HG03571 (cell line): ENCODE data around the gene GKN1.

Experiments used
- ATAC-seq: cut with Tn5 transposase; IDR thresholded peaks from one replicate; pipeline ENCODE4 v1.9.1; 2021; ENCODE audit not compliant: unreplicated experiment

The GKN1 gene

DNA sequence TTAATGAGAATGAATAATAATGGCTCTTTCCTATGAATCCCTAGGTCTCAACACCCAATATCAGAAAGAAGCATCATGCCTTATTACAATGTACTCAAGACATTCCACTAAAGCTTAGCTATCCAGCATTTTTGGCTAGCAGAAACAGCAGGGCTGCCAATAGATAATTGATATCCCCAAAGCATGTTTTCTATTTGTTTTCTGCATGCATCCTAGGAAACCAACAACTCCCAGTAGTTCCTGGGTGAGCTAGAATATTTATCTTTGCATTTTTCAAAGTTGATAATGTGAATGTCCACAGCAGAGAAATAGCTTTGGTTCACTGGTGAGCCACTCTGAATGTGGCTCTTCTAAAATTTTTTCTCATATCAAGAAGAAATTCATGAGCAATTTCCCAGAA, 32.7 kb downstream of the GKN1 start:
- ATAC-seq, result no peak

DNA sequence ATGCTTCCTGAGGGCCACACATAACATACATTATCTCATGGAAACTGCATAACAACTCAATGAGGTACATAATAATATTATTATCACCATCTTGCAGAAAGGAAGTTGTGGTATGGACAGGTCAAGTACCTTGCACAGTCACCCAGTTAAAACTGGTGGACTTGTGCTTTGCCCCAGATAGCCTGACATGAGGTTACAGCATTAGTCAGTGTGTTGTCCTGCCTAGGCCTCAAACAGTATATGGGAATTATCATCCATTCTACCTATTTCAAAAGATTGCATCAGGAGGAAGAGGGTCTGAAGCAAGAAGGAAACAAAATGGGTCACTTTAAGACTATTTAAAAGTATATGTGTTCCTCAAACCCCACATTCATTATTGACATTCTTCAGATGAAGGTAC, 33.2 kb downstream of the GKN1 start:
- no peak for ATAC-seq

DNA sequence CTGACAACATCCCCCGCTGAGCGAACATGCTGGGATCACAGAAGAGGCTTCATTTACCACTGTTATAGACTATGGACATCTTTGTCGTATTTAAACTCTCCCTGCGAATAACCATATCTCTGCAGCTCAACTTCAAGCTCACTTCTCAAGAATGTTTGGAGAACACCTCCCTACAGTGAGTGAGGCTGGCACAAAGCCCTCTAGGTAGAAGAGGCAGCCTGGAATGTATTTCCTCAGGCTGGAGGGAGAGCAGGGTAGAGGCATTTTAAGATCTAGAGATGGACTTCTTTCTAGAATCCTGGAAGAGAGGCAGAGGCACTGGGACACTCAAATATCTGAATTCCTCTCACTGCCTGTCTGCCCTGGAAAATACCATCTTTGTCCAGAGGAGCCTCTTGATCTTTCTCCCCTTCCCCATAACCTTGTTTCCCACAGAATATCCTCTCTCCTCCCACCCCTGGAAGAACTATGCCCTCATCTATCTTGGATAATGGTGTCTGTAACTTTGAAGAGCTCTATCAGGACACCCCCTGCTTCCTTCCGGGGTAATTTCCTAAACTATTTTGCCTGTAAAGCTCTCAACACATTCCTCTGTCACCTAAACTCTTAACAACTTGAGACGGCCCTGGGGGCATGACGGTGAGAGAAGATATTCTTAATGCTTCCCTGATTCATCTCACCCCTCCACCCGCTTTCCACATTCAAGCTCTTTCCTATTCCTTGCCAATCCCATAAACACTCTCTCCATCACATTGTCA, 36.2 kb downstream of the GKN1 start:
- no peak for ATAC-seq

DNA sequence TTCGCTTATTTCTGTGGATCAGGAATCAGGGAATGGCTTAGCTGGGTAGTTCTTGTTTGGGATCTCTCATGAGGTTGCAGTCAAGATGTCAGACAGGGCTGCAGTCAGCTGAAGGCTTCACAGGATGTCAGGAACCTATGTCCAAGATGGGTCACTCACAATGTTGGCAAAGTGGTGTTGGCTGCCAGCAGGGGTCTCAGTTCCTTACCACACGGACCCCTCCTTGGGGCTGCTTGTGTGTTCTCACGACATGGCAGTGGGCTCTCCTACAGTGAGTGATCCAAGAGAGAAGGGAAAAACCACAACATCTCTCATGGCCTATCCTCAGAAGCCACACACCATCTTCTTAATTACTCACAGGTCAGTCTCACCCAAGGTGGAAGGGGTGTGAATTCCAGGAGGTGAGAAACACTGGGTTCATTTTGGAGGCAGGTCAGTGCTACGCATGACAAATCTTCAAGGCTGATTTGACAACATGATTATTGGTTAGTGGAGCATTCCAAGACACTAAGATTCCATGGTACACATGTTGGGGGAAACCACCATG, 37.2 kb downstream of the GKN1 start:
- ATAC-seq, result no peak

DNA sequence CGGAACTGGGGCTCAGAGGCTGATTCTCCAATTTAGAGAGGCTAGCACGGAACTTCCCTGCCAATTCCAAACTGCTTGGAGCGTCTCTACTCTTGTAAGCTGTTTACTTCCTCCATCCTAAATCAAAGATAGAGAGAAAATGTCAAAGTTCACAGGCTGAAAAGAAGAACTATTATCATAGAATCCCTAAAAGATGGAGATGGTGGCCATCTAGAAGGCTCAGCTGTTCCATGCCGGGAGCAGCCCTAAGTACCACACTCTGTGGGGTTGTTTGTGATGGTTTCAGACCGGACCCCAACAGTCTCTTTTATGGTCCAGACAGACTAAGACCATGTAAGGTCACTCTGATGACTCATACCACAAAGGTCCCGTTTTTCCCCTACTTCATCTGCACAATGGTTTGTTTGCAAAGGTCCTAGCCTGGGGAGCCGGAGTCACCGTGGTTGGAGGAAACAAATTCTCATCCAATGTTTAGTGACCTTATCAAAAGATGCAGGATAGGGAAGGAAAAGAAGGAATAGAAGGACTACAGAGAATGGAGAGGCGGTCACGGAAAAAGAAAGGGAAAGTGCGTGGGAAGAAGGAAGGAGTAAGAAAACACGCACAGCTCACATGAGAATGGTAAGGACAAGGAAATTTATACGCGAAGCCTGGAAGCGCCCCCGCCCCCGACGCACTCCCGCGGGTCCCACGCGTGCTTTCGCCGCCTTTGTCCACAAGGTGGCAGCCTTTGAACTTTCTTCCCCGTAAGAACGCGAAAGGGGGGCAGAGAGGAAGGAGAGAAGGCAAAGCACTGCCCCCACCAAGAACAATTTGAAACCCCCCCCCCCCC, 38.1 kb downstream of the GKN1 start:
- no peak for ATAC-seq

DNA sequence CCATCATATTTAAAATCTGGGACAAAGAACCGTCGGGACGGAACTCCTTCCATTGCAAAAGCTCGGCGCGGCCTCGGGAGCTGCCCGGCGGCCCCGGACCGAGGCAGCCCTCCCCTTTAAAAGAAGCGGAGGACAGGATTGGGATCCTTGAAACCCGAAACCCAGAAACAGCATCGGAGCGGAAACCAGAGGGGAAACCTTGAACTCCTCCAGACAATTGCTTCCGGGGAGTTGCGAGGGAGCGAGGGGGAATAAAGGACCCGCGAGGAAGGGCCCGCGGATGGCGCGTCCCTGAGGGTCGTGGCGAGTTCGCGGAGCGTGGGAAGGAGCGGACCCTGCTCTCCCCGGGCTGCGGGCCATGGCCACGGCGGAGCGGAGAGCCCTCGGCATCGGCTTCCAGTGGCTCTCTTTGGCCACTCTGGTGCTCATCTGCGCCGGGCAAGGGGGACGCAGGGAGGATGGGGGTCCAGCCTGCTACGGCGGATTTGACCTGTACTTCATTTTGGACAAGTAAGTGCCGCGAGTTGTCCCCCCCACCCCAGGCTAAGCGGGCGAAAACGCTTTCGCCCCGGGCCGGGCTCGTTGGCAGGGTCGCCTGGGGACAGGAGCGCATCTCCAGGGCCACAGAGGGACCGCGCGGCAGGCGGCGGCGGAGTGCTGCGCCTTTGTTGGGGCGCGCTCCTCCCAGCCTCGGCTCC, 38.9 kb downstream of the GKN1 start, which contains the start of gene ANTXR1:
TSS of gene ANTXR1 (plus strand) at position 38 of the 698 bp plus-strand sequence. CDS start at position 359, 321 bp downstream.
- ATAC-seq, result no peak

DNA sequence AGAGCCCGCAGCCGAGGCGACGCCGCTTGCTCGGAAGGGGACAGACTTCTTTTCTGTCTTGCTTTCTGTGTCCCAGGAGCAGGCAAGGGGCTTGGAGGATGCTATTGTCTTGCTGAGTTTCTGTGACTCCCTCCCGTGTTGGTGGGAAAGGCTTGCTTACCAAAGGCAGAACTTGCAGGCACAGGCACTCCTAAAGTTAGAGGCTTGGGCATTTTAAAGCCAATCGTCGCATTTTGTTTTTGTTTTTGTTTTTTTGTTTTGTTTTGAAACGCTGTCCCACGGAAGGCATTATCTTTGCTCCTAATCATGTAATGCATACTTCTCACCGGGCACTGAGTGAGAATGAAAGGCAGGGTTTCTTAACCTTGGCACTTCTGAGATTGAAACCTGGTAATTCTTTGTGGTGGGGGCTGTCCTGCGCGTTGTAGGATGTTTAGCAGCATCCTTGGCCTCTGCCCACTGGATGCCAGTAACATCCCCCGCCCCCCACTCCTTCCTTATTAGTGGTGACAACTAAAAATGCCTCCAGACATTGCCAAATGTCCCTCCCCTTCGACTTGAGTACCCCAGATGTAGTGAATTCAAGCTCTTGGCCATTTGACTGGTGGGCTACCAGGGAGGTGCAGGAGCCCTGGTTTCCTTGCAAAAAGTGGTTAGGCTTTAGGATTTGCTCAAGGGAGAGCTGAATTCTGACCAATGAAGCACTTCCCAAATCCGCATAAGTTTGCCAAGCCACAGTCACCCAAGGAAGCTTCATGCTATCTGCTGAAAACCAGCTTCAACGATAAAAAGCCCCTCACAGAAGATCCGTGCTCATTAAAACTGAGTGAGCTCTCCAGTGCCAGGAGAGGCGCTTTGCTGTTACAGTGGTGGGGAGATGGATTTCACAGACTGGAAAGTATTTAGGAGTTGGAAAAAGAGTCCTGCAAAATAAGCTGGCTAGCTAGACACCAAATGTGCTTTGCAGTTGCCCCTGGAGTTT, 39.7 kb downstream of the GKN1 start:
- ATAC-seq, result no peak

DNA sequence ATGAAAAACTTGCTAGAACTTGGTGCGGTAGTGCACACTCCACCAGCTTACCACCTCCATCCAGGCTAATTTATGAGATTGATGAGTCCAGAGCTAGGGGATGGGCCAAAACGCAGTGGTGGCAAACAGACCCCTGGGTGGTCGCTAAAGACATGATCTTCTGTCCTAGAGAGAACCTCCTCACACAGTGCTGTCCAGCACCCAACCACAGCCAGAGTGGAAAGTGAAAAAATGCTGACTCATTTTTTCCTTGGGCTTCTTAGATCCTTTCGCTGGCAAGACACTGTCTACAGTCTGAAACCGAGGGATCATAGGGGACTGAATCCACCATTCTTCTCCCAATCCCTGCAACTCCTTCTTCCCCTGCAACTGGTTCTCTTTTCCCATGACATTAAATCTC, 42.6 kb downstream of the GKN1 start:
- no peak for ATAC-seq

DNA sequence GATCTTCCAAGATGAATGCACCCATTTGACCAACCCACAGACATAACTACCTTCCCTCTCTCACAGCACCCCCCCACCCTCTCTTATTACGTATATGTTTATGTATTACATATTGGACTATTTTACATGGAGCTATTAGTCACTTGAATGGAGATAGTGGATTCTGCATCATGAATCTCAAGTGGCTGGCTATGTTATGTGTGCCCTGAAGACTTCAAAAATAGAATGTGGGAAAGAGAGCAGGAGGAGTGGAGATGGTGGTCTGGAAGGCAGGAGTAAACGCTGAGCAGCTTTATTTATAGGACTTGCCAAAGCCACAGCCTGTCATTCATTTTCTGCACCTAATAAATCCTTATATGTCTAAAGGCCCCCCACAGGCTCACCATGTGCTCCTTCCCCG, 43.4 kb downstream of the GKN1 start:
- no peak for ATAC-seq

DNA sequence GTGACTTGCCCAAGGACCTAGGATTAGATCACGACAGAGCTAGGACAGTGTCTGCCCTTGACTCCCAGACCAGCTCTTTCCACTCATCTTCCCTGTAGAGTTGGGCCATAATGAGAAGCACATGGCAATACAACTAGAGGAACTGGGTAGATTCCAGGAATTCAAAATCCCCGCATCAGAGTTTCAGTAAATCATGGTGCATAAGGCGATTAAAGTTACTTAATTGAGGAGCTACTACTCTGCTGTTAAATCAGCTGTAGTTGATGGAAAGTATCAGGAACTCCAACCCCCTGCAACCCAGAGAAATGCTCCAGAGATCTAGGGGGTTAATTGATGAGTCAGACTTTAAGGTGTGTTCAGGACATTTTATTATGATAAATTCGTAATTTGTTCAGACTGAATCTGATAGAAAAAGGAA, 44.3 kb downstream of the GKN1 start:
- ATAC-seq, result no peak

DNA sequence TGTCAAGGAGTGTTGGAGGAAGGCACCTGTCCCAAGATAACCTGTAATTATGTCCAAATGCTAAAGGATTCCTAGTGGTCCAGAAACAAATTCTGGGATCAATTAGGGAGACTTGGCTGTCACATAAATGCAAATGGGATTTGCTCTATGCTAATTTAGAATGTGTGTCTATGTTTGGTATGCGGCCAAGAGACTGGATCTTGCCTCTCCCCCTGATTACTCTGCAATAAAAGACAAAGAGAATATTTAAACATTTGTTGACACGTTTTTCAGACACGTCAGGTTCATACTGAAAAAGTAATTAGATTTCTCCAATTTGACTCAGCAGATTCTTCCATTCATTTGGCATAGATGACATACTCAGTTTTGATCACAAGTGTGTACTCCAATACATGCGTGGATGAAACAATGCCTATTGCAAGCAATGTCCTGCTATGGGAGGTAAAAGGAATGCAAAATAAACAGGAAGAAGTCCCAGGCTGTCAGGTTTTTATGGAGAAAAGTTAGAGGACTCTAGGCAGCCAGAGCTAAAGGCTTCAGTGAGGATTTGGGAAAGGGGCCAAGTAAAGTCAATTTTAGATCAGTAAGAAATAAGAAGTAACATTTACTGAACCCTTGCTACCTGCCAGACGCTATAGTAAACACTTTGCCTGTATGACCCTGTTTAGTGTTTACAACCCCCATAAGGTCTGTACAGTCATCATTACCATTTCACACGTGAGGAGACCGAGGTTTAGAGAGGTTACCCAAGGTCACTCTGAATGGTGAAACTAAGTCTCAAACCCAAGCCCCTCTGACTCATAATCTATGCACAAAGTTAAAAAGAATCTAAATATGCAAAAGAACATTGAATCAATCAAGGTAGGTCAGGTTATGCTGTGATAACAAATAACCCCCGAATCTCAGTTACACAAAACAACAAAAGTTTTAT, 46.3 kb downstream of the GKN1 start:
- ATAC-seq, result no peak

DNA sequence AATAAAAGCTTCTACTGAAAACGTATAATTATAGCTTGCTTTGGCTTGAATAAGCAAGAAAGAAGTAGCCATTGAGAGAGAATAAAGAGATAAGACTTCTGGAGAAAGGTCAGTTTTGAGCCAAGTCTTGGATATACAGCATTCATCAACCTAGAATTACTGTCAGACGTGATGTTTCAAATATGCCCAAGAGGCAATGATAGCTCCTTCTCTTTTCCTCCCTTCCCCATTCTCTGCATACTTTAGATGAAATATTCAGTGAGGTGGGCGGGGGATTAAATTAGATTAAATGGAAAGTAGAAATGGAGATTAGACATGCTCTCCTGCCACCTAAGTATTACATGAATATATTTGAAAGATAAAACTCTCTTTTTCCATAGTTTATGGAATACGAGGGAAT, 47.3 kb downstream of the GKN1 start:
- no peak for ATAC-seq

DNA sequence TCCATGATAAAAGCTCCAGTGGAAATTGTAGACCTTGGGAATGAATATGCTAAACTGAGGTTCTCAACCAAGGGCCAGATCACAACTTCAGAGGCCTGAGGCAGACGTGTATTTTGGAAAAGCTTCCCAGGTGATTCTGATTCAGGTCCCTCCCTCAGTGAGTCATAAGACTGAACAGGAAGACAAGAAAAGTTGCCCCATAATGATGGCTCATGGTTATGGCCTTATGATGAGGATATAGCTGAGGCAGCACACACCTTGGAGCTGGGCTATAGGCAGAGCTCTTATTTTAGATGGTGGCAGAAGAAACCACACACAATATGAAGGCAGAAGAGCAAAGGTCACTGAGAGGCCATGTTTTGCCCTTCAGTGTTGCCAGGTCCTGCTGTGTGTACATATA, 48.1 kb downstream of the GKN1 start:
- ATAC-seq, result no peak

DNA sequence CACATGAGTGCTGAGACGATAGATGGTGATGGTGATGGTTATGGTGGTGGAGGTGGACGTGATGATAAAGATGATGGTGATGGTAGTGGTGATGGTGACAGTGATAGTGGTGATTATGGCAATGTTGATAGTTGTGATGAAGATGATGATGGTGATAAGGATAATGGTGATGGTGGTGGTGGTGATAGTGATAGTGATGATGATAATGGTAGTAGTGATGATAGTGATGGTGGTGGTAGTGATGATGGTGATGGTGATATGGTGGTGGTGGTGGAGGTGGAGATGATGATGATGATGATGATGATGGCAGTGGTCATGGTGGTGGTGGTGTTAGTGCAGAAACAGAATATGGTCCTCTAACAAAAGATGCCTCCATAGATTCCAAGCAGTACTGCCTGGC, 48.8 kb downstream of the GKN1 start:
- no peak for ATAC-seq

DNA sequence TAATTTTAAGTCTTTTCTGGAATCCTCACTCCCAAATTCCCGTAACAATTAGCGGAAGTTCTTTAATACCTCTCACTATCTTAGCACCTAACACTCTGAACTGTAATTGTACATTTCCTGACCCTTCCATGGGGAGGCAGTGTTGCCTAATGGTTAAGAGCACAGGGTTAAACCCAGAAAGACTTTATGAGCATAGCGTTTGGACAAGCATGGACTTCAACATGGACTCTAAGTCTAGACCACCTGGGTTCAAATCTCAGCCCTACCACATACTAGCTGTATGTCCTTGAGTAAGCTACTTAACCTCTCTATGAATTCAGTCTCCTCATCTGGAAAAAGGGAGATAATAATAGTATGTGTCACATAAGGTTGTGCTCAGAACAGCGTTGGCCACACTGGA, 51.6 kb downstream of the GKN1 start:
- no peak for ATAC-seq

DNA sequence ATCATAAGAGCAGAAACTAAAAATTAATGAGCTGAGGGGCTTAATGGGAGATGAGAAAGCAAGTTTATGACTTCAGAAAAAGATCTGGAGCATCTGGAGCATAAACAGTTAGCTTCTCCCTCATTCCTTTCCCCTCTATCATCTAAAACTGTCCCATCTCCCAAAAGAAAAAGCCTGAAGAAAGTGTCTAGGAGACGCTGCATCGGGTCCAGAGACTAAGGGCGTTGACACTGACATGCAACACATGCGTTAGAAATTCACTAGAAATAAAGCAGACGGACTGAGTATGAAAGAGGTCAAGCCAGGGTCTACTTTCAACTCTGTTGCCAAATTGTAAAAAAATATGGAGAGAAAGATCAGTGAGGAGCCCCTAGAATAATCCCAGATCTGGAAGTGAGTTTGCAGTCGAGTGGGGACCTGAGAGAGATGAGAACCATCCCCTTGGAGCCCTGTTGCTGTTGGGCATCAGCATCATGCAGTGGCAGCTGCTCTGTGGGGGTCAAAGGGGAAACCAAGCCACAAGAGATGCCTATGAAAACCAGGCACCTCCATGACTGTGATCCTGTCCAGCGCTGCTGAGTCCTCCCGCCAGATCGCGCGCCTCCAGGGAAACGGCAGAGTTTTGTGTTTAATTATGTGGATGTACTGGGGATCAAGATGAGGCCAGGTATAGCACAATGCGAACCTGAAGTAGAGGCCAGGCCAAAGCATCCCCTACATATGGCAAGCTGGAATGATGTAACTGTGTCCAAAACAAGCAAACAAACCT, 52.4 kb downstream of the GKN1 start:
- ATAC-seq, result no peak
